Ectodermal cell (in vitro differentiated cells): ENCODE results near the gene OR10J1.

Experiments
- H3K27ac ChIP-seq: 2 replicates; pipeline ENCODE4 v1.7.0; 2013; ENCODE audit warnings: mild to moderate bottlenecking, low read depth, low read length; ENCODE audit not compliant: insufficient read depth, poor library complexity, severe bottlenecking
- H3K27me3 ChIP-seq: 2 replicates; pipeline ENCODE4 v1.7.0; 2013; ENCODE audit warnings: mild to moderate bottlenecking, low read length; ENCODE audit not compliant: insufficient read depth, control insufficient read depth, poor library complexity, severe bottlenecking
- H3K36me3 ChIP-seq: one replicate; pipeline ENCODE4 v1.7.0; 2013; ENCODE audit warnings: low read length; ENCODE audit not compliant: control insufficient read depth, insufficient read depth
- H3K4me1 ChIP-seq: one replicate; pipeline ENCODE4 v1.7.0; 2013; ENCODE audit warnings: low read length; ENCODE audit not compliant: control insufficient read depth, insufficient read depth
- H3K4me3 ChIP-seq: 2 replicates; pipeline ENCODE4 v1.7.0; 2013; ENCODE audit warnings: low read depth, low read length, control low read depth; ENCODE audit not compliant: insufficient read depth
- H3K9me3 ChIP-seq: 2 replicates; pipeline ENCODE4 v1.7.0; 2013; ENCODE audit warnings: mild to moderate bottlenecking, low read length, moderate library complexity; ENCODE audit not compliant: control insufficient read depth
- WGBS, 2 experiments: methylation state at CpG; one replicate each; pipeline ENCODE4 v1.1.7; 2013; ENCODE audit warnings: missing lambda C conversion rate in 2 of 2; 5-methylcytosine and 5-hydroxymethylcytosine counted together

Gene OR10J1

DNA sequence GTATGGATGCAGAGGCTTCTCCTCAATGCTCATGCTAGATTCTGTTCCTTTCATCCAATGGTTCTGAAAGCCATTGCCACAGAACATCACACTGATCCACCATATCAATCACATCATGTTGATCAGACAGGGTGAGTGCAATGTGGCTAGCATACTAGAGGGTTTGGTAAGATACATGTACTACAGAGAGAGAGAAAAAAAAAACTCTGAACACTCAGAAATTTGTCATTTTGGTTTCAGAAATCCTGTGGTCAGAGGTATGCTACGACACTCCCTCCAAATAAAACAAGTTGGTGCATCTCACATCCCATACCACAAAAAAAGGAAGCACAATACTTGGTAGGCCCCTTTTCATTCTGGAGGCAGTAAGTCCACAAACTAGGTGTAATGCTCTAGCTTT is 35.4 kb downstream of the OR10J1 start:
- H3K27ac ChIP-seq, result no peak overlapping the region
- H3K27me3 ChIP-seq, result no peaks in the 10 kb centered on the region
- 90 to 94% methylated on average over 1 of the region's 1 CpG for WGBS, 2 experiments
- no peak overlapping the region for H3K4me3 ChIP-seq
- no peaks in the 10 kb centered on the region for H3K4me1 ChIP-seq
- H3K9me3 ChIP-seq, result no peaks in the 10 kb centered on the region
- H3K36me3 ChIP-seq, result no peaks in the 10 kb centered on the region

DNA sequence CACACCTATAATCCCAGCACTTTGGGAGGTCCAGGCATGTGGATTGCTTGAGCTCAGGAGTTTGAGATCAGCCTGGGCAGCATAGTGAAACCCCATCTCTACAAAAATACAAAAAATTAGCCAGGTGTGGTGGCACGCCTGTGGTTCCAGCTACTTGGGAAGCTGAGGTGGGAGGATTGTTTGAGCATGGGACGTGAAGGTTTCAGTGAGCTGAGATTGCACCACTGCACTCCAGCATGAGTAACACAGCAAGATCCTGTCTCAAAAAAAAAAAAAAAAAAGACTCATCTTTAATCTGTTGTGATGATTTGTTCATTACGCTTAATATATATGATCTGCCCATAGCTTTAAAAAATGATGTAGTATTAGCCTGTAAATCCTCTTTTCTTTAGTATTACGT is 44.0 kb downstream of the OR10J1 start:
- Histone ChIP-seq H3K4me3 (no peak overlapping the region), H3K27ac (no peak overlapping the region), H3K4me1 (no peaks in the 10 kb centered on the region), H3K36me3 (no peaks in the 10 kb centered on the region), H3K9me3 (no peaks in the 10 kb centered on the region), H3K27me3 (no peaks in the 10 kb centered on the region)
- 89 to 93% methylated on average over 3 of the region's 4 CpGs for WGBS, 2 experiments
